Activated gamma-delta T cell treated with anti-CD3 and anti-CD28 coated beads, Interleukin-2, amount 50 U/mL, for 16 hours (primary cell): ENCODE data around the gene DNMT3B.
"Not testable (repeated sequence)": the region's sequence is repeated elsewhere in the genome, so short reads cannot be mapped to it uniquely, and the experiment has no call there.

Experiments used
- DNase-seq: peaks from one replicate; pipeline ENCODE4 v3.0.0-alpha.2; 2020; ENCODE audit warnings: low read depth

Gene DNMT3B

GRCh38 chr20:32763202-32764004 is 1.2 kb downstream of the DNMT3B start:
- no peak for DNase-seq

DNA sequence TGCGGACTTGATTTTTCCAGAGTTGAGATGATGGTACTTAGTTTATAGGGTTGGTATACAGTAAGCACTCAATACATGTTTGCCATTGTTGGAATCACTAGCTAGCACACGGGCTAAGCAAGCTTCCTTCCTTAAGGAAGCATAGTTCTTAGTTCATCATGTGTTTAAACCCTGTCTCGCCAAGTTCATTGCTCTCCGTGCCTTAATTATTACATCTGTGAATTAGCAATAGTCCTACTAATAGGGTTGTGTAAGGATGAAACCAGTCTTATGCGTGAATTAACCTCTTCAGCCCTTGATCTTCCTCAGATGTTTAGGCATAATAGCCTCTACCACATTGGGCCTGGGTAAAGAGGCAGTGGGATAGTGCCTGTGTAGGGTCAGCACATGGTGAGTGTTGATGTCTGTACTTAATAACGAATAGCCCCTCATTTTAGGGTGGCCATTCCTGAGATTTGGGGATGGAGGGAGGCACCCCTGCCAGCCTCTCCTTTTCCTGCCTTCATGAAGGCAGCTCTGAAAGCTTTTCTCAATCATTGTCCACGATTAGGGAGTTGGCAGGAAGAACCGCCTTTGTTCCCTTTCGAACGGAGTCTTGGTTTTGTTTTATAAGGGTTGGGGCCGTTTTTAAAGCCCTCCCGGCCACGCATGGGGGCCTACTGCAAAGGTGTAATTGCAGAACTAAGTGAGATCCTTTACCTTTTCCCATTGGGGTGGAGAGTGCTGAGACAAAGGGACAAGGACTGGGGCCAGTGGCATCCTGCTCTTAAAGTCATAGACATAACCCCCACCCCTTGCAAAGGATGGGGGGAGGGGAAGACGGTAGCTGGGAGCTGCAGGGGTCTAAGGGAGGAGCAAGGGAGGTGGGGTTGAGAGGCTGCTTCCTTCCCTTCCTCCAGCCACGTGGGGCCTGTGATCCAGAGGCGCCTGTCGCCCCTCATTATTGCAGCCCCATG is 2.1 kb downstream of the DNMT3B start:
- no peak for DNase-seq

DNA sequence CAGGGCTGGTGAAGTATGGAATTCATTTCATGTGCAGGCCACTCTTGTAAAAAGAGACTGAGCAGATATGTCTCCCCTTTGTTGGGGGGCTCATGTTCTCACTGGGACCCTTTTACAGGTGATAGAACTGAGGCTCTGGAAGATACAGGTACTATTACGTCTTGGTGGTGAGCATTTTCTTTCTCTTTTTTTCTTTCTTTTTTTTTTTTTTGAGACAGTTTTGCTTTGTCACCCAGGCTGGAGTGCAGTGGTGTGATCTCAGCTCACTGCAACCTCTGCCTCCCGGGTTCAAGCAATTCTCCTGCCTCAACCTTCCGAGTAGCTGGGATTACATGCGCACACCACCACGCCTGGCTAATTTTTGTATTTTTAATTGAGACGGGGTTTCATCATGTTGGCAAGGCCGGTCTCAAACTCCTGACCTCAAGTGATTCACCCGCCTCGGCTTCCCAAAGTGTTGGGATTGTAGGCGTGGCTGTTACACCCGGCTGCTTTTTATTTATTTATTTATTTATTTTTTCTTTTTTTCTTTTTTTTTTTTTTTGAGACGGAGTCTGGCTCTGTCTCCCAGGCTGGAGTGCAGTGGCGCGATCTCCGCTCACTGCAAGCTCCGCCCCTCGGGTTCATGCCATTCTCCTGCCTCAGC is 3.2 kb downstream of the DNMT3B start:
- not testable (repeated sequence) for DNase-seq

DNA sequence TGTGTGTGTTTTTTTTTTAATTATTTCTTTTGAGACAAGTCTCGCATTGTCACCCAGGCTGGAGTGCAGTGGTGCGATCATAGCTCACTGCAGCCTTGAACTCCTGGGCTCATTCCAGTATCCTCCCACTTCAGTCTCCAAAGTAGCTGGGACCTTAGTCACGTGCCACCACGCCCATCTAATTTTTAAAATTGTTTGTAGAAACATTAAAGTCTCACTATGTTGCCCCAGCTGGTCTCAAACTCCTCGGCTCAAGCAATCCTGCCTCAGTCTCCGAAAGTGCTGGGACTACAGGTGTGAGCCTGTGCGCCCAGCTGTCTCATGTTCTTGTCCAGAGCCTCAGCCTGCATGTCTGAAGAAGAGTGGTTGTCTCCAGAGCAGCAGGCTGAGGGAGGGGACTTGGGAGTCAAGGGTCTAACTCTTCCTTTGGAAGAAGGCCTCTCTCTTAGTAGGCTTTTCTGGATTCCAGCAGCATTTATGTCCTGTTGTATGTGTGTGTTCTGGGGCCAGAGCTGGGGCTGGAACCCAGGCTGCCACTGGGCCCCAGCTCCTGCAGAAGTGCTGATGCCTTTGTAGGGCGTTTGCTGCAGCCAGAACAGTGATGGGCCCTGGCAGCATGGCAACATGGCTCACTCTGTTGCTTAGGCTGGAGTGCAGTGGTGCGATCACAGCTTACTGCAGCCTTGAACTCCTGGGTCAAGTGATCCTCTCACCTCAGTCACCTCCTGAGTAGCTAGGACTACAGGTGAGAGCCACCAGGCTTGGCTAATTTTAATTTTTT is 5.4 kb downstream of the DNMT3B start:
- DNase-seq, result no peak

DNA sequence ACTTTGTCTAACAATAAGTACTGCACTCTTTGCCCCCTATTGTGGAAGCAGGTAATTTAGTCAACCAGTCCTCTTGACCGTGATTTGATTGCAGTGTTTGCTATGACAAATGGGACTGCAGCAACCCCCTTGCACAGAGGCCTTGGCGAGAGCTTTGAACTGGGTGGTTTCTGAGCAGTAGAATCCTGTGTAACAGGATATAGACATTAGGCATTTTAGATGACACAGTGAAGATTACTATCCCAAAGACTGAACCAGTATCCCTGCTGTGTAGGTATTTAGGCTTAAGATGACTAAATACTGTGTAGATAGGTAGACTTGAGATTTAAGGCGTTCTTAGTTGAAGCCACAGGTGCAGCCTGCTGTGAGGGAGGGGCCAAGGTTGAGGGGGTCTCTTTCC is 9.9 kb downstream of the DNMT3B start:
- no peak for DNase-seq

- DNase-seq, result no peak
These were observed 11.0 kb downstream of the DNMT3B start for GRCh38 chr20:32773223-32773622.

- no peak for DNase-seq
These were observed 11.7 kb downstream of the DNMT3B start for GRCh38 chr20:32773855-32774254.

DNA sequence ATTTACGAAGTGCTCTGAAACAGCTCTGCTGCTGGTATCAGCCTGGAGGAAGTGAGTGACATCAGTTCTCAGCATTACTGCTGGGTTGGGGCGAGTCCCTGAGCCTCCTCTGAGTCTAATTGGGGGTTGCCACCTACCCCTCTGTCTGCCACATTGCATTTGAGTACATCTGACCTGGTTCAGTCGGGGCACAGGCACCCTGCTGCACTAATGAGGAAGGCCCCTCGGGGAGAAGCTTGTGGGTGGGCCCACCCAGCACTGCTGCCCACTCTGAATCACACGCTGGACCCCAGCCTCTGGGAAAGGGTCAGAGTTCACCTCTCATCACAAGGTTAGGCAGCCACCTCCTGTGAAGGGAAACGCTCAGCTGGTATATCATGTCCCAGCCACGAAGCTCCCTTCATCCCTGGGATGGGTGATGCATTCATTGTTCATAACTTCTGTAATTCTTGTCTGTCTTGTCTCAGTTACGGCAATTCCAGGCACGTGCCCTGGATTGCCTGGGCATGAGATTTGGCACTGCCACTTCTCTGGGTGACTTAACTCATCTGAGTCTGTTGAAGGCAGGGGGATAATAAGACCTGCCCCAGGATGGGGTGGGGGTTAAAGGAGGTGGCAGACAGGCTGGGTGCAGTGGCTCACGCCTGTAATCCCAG is 13.3 kb downstream of the DNMT3B start:
- no peak for DNase-seq

GRCh38 chr20:32777177-32777956 is 15.2 kb downstream of the DNMT3B start:
- DNase-seq, result no peak

GRCh38 chr20:32779500-32780211 is 17.5 kb downstream of the DNMT3B start:
- no peak for DNase-seq

- DNase-seq, result no peak
These were observed 18.1 kb downstream of the DNMT3B start for GRCh38 chr20:32780278-32780677.

DNA sequence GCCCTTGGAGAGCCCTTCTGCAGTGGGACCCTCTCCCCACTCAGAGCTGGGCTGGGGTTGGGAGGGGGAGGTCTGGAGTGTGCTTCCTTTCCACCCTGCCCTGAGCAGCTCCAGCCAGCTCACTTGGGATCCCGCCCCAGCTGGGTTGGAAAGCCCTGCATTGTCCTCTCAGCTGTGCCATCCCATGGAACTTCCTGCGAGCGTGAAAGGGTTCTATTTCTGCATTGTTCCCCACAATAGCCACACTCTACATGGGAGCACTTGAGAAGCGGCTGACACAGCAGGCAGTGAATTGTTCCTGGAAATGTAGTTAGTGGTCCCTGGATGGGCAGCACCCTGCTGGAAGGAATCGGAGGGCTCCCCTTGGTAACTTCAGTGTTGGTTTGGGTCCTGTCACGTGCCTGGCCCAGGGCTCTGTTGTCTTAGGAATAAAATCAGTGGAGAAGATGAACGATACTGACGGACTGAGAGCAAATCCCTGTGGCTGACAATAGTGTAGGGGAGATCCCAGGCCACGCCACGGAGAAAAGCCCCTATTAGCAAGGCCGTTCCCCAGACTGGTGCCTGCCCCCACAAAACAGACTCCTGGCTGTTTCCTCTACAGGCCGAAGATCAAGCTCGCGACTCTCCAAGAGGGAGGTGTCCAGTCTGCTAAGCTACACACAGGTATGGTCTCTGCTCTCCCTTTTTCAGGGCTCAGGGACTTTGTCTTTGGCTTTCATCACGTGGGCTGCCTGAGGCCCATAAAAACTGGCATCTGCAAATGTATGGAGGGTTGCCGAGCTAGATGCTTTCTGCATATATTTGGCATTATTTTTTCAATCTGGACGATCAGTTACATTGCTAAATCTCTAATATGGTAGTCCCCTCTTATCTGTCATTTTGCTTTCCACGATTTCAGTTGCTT is 18.8 kb downstream of the DNMT3B start:
- DNase-seq, result no peak

- no peak for DNase-seq
These were observed 22.3 kb downstream of the DNMT3B start for GRCh38 chr20:32784369-32785080.

DNA sequence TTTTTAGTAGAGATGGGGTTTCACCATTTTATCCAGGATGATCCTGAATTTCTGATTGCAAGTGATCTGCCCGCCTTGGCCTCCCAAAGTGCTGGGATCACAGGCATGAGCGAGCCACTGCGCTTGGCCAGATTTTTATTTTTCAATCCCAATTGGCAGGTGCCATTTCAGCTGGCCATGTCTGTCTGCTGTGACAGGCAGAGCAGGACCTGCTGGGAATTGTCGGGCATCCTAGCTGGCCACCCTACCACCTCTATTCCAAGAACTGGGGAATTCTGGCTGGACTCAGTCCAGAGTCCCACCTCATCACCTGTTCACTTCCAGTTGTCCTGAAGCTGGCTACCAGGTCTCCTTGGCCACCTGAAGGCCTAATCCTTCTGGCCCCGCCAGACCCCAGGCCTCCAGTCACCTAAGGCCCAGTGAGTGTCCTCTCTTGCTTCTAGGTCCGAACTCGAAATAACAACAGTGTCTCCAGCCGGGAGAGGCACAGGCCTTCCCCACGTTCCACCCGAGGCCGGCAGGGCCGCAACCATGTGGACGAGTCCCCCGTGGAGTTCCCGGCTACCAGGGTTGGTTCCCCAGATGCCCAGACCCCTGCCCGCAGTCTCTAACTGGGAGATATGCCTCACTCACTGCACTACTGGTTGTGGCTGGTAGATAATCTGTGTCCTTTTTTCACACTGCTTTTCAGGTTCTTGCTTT is 24.0 kb downstream of the DNMT3B start:
- no peak for DNase-seq

GRCh38 chr20:32787168-32787567 is 25.0 kb downstream of the DNMT3B start:
- no peak for DNase-seq

- peak; percentile 59 for DNase-seq
These were observed 27.9 kb downstream of the DNMT3B start for GRCh38 chr20:32789896-32790750.

DNA sequence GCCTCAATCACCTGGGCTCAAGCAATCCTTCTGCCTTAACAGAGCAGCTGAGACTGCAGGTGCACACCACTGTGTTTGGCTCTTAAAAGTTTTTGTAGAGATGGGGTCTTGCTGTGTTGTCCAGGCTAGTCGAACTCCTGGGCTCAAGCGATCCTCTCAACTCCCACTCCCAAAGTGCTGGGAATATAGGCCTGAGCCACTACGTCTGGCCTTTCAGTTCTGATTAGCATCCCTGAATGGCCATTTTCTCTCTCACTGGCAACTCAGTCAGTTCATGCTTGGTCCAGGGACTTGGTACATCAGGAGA is 28.5 kb downstream of the DNMT3B start:
- no peak for DNase-seq
